Cardiac muscle cell (in vitro differentiated cells and primary cell): ENCODE data around the gene FRRS1. TPM values are rescaled to one million over a fixed set of nuclear protein-coding genes. Genes with fewer than 3 reads are reported as not detected.

Experiments used
- DNase-seq, 2 donors: peaks; one replicate each; pipeline versions ENCODE4 v3.0.0 to v3.0.0-alpha.2; 2010 to 2017; ENCODE audit warnings: low read depth in 1 of 2, low spot score in 1 of 2
- H3K27ac ChIP-seq: fragments of 200-600 bp; sonication (generic); 2 replicates; pipeline ENCODE4 v1.5.1; 2016
- H3K27me3 ChIP-seq: fragments of 200-600 bp; sonication (generic); 2 replicates; pipeline ENCODE4 v1.6.0; 2016; ENCODE audit warnings: control low read depth
- H3K36me3 ChIP-seq: fragments of 200-600 bp; sonication (generic); 2 replicates; pipeline ENCODE4 v1.5.1; 2016; ENCODE audit warnings: control low read depth
- H3K4me1 ChIP-seq: fragments of 200-600 bp; sonication (generic); 2 replicates; pipeline ENCODE4 v1.8.1; 2017; ENCODE audit warnings: low read depth, mild to moderate bottlenecking, mixed run types
- H3K4me3 ChIP-seq: fragments of 200-600 bp; sonication (generic); 2 replicates; pipeline ENCODE4 v1.5.1; 2016; ENCODE audit warnings: mild to moderate bottlenecking
- H3K9me3 ChIP-seq: fragments of 200-600 bp; sonication (generic); 2 replicates; pipeline ENCODE4 v1.5.1; 2017; ENCODE audit warnings: low read depth, mild to moderate bottlenecking, control low read depth
- polyA plus RNA-seq: library from polyadenylated mRNA; unstranded; fragments of >200 nt; fragmentation: Nextera tagmentation; extraction: Ambion mirVana; gene quantifications from 2 replicates; pipeline ENCODE4 v1.2.1, GENCODE V29; 2016
- total RNA-seq: library from RNA; depleted of rRNA; stranded (reverse); fragments of >200 nt; gene quantifications from 2 replicates; pipeline ENCODE4 v1.2.3, GENCODE V29; 2016
- TF ChIP-seq, protein P1 (sequence below): IDR thresholded peaks from 2 replicates; pipeline ENCODE4 v1.5.1; 2012; ENCODE audit warnings: low read depth, mild to moderate bottlenecking, low read length

FRRS1 gene
- total and polyA plus RNA-seq, 2 experiments from 2014 or later = 3.7 to 5.5 TPM

DNA sequence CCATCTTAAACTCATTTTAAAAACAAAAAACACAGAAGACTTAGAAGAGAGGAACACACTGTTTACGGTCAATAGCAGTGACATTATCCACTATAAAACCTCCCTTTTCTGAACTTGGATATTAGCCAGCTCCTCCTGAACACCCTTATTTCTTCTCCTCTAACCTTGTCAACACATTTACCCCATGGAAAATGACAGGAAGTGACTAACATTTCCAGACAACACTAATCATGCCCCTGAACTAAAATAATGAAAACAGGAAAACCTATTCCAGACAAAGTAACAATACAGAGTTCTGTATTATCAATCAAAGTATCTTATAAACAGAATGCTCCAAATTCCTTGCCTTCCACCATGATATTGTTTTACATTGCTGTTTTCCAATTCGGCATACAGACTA, 75.3 kb downstream of the FRRS1 start:
- peak in 1 of 2 donors; percentile 73 for DNase-seq
- no peaks in the 10 kb centered on the region for H3K27me3 ChIP-seq
- no peak overlapping the region for H3K27ac ChIP-seq
- no peak overlapping the region for H3K4me3 ChIP-seq
- TF ChIP-seq, protein P1, sequence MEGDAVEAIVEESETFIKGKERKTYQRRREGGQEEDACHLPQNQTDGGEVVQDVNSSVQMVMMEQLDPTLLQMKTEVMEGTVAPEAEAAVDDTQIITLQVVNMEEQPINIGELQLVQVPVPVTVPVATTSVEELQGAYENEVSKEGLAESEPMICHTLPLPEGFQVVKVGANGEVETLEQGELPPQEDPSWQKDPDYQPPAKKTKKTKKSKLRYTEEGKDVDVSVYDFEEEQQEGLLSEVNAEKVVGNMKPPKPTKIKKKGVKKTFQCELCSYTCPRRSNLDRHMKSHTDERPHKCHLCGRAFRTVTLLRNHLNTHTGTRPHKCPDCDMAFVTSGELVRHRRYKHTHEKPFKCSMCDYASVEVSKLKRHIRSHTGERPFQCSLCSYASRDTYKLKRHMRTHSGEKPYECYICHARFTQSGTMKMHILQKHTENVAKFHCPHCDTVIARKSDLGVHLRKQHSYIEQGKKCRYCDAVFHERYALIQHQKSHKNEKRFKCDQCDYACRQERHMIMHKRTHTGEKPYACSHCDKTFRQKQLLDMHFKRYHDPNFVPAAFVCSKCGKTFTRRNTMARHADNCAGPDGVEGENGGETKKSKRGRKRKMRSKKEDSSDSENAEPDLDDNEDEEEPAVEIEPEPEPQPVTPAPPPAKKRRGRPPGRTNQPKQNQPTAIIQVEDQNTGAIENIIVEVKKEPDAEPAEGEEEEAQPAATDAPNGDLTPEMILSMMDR = no peak
- H3K9me3 ChIP-seq = no peaks in the 10 kb centered on the region
- H3K4me1 ChIP-seq = no peaks in the 10 kb centered on the region
- H3K36me3 ChIP-seq = no peaks in the 10 kb centered on the region

DNA sequence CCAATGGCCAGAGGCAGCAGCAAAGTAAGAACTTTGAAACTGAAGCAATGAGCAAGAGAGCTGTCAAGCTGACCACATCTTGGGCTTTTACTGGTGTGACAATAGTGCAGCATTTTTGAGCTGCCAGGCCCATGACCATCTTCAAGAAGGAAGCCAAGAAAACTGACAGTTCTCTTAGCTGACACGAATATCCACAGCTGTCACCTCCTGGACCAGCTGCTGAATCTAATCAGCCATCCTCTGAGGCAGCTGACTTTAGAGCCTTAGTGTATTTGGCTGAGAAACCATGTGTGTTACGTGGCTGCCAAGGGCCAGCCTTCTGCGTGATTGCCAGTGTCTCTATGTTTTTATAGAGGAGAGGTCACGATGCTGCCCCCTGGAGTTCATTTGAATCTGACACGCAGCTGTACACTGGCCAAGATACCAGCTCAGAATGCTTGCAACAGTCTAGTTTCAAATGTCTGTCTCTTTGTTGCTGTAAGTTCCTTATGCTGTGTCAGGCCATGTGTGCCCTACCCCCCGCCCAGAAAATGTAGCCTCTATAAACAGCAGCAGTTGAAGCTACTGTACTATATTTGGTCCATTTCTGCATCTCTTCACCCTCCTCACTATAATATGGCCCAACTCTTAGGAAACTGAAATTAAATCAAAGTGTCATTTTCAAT, 80.8 kb downstream of the FRRS1 start:
- H3K4me3 ChIP-seq = no peak overlapping the region
- H3K9me3 ChIP-seq = no peaks in the 10 kb centered on the region
- peak; percentile 78 to 97 for DNase-seq
- TF ChIP-seq, protein P1 = peak; percentile 63
- H3K27me3 ChIP-seq = no peaks in the 10 kb centered on the region
- no peaks in the 10 kb centered on the region for H3K36me3 ChIP-seq
- no peak overlapping the region for H3K27ac ChIP-seq
- no peaks in the 10 kb centered on the region for H3K4me1 ChIP-seq

DNA sequence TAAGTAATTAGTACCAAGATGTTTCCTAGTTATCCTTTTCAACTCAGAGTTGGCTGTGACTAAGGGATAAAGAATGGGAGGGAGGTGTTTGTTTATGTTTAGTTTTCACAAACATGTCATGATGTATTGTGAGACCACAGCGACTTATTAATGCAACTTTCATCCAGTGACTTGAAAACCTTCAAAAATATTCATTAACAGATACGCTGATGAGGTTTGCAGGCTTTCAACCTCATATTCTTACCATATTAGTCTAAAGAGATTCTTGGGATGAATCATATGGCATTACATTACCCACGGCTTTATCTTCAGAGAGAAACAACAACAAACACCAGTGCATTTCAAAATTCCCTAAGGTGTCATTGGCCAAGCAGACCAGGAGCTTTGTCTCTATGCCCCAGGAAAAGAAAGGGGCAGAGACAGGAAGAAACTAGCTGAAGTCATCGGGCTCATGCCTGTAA, 84.1 kb downstream of the FRRS1 start:
- Histone ChIP-seq H3K9me3 (no peaks in the 10 kb centered on the region), H3K27me3 (no peaks in the 10 kb centered on the region), H3K4me1 (no peaks in the 10 kb centered on the region), H3K27ac (no peak overlapping the region), H3K36me3 (no peaks in the 10 kb centered on the region), H3K4me3 (no peak overlapping the region)
- TF ChIP-seq, protein P1 = no peak
- peak in 1 of 2 donors; percentile 73 for DNase-seq

DNA sequence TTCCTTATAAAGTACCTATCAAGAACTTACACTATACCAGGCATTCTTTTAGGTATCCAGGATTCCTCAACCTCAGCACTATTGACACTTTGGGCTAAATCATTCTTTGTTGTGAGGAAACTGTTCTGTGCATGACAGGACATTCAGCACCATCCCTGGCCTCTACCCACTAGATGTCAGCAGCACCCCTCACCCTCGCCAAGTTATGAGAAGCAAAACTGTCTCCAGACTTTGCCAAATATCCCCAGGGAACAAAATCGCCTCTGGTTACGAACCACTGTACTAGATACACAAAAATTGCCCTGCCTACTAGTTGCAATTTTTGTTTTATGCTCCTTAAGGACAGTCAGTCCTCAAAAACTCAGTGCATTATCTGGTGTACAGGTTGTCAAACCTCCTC, 84.9 kb downstream of the FRRS1 start:
- H3K36me3 ChIP-seq = no peaks in the 10 kb centered on the region
- no peaks in the 10 kb centered on the region for H3K4me1 ChIP-seq
- TF ChIP-seq, protein P1 = no peak
- H3K4me3 ChIP-seq = no peak overlapping the region
- H3K27me3 ChIP-seq = no peaks in the 10 kb centered on the region
- peak in 1 of 2 donors; percentile 36 for DNase-seq
- no peak overlapping the region for H3K27ac ChIP-seq
- no peaks in the 10 kb centered on the region for H3K9me3 ChIP-seq

DNA sequence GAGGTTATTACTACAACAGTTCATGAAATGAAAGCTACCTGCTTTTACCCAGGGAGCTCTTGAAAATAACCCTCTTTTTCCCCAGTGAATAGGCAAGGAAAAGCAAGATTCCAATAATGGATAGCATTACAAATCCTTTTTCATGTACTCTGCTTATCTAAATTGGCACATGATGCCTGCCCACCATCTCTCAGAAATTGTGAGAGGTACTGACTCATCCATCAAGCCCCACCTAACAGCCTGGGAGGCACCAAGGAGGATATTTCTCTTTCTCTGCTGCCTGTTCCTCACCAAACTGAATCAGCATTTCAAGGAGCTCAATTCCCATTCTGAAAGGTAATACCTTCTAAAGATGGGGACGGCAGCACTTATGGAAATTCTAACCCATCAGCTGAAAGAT, 86.2 kb downstream of the FRRS1 start:
- peak in 1 of 2 donors; percentile 44 for DNase-seq
- Histone ChIP-seq H3K27me3 (no peaks in the 10 kb centered on the region), H3K27ac (no peak overlapping the region), H3K4me1 (no peaks in the 10 kb centered on the region), H3K36me3 (no peaks in the 10 kb centered on the region), H3K9me3 (no peaks in the 10 kb centered on the region), H3K4me3 (no peak overlapping the region)
- TF ChIP-seq, protein P1 = no peak
